GM23338 (cell line): Measurements from ENCODE around the gene MRFAP1.

ENCODE experiments used
- EZH2 ChIP-seq: fragments of 200-600 bp; sonication (generic); IDR thresholded peaks from one replicate; pipeline ENCODE4 v1.8.0; 2017; ENCODE audit warnings: antibody characterized with exemption, mild to moderate bottlenecking, low read depth; ENCODE audit not compliant: unreplicated experiment
- EZH2phosphoT487 ChIP-seq: fragments of 200-600 bp; sonication (generic); IDR thresholded peaks from one replicate; pipeline ENCODE4 v1.8.1; 2018; ENCODE audit warnings: antibody characterized with exemption; ENCODE audit not compliant: unreplicated experiment
- JUNB ChIP-seq: IDR thresholded peaks from one replicate; pipeline ENCODE4 v1.6.1; 2016; ENCODE audit warnings: antibody characterized with exemption; ENCODE audit not compliant: unreplicated experiment
- POLR2AphosphoS5 ChIP-seq: IDR thresholded peaks from 2 replicates; pipeline ENCODE4 v1.6.1; 2016; ENCODE audit warnings: antibody characterized with exemption, low read depth
- TF ChIP-seq, protein P1 (sequence below), 2 experiments: fragments of 200-600 bp in 1 of 2; sonication (generic) in 1 of 2; conservative IDR thresholded peaks; 2 replicates each; pipeline versions ENCODE4 v1.5.1 to v1.6.1; 2016 to 2017; ENCODE audit warnings: antibody characterized with exemption in 2 of 2, low read depth in 2 of 2, mild to moderate bottlenecking in 2 of 2, moderate library complexity in 1 of 2
- TF ChIP-seq, protein P2 (sequence below): IDR thresholded peaks from one replicate; pipeline ENCODE4 v1.6.1; 2018; ENCODE audit warnings: antibody characterized with exemption; ENCODE audit not compliant: unreplicated experiment

DNA sequence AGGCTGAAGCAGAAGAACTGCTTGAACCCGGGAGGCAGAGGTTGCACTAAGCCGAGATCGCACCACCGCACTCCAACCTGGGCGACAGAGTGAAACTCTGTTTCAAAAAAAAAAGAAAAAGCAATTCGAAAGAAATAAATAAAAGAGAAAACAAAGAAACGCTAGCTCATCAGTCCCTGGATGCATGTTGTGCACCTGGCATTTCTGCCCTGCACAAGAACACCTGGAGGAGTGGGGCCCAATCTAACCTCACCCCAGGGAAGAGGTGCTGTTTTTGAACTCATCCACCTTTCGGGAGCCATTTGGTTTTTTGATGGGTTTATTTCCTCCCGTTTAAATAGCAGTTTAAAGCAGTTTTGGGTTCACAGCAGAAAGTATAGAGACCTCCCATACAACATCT, 5.7 kb upstream of the MRFAP1 start:
- TF ChIP-seq, protein P1, sequence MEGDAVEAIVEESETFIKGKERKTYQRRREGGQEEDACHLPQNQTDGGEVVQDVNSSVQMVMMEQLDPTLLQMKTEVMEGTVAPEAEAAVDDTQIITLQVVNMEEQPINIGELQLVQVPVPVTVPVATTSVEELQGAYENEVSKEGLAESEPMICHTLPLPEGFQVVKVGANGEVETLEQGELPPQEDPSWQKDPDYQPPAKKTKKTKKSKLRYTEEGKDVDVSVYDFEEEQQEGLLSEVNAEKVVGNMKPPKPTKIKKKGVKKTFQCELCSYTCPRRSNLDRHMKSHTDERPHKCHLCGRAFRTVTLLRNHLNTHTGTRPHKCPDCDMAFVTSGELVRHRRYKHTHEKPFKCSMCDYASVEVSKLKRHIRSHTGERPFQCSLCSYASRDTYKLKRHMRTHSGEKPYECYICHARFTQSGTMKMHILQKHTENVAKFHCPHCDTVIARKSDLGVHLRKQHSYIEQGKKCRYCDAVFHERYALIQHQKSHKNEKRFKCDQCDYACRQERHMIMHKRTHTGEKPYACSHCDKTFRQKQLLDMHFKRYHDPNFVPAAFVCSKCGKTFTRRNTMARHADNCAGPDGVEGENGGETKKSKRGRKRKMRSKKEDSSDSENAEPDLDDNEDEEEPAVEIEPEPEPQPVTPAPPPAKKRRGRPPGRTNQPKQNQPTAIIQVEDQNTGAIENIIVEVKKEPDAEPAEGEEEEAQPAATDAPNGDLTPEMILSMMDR (conservative IDR thresholded peaks at IDR 0.05; ENCODE audit: low read depth in 2 of 2), result no peak
- TF ChIP-seq, protein P2, sequence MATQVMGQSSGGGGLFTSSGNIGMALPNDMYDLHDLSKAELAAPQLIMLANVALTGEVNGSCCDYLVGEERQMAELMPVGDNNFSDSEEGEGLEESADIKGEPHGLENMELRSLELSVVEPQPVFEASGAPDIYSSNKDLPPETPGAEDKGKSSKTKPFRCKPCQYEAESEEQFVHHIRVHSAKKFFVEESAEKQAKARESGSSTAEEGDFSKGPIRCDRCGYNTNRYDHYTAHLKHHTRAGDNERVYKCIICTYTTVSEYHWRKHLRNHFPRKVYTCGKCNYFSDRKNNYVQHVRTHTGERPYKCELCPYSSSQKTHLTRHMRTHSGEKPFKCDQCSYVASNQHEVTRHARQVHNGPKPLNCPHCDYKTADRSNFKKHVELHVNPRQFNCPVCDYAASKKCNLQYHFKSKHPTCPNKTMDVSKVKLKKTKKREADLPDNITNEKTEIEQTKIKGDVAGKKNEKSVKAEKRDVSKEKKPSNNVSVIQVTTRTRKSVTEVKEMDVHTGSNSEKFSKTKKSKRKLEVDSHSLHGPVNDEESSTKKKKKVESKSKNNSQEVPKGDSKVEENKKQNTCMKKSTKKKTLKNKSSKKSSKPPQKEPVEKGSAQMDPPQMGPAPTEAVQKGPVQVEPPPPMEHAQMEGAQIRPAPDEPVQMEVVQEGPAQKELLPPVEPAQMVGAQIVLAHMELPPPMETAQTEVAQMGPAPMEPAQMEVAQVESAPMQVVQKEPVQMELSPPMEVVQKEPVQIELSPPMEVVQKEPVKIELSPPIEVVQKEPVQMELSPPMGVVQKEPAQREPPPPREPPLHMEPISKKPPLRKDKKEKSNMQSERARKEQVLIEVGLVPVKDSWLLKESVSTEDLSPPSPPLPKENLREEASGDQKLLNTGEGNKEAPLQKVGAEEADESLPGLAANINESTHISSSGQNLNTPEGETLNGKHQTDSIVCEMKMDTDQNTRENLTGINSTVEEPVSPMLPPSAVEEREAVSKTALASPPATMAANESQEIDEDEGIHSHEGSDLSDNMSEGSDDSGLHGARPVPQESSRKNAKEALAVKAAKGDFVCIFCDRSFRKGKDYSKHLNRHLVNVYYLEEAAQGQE, result no peak
- TF ChIP-seq EZH2 (no peak), EZH2phosphoT487 (no peak), JUNB (no peak), POLR2AphosphoS5 (no peak)
